GM21723 (cell line): Measurements from ENCODE around the gene FLT3LG.
"Not testable (repeated sequence)": the region's sequence is repeated elsewhere in the genome, so short reads cannot be mapped to it uniquely, and the experiment has no call there.

Source experiments
- ATAC-seq: cut with Tn5 transposase; IDR thresholded peaks from one replicate; pipeline ENCODE4 v1.9.1; 2021; ENCODE audit warnings: mild to moderate bottlenecking, moderate library complexity; ENCODE audit not compliant: unreplicated experiment

The FLT3LG gene

DNA sequence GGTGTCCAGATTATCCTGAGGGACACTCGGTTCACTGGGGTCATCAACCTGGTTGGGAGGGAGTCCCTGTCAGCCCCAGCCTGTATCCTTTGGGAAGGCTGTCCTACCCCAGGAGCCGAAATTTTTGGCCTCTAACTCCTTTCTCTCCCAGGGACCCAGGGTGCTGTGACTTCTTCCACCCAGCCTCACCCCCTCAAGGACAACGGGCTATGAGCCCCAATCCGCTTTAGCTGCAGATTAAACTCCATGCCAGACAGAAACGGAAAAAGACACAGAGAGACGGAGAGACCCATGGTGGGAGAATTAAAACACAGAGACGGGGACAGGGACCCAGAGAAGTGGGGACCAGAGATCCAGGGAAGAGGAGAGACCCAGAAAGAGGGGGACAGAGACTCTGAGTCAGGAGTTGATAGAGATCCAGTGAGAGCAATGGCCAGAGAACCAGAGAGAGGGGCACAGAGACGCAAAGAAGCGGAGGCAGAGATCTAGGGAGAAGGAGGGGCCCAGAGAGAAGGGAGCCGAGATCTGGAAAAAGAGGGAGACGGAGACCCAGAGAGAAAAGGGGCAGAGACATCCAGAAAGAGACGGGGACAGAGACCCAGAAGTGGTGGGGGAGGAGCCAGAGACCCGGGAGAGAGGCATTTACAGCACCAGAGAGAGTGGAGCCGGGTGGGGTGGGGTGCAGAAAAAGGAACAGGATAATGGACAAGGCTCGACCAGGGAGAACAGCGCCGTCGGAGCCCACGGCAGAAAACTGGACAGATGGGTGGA, 33.4 kb upstream of the FLT3LG start:
- no peak for ATAC-seq

DNA sequence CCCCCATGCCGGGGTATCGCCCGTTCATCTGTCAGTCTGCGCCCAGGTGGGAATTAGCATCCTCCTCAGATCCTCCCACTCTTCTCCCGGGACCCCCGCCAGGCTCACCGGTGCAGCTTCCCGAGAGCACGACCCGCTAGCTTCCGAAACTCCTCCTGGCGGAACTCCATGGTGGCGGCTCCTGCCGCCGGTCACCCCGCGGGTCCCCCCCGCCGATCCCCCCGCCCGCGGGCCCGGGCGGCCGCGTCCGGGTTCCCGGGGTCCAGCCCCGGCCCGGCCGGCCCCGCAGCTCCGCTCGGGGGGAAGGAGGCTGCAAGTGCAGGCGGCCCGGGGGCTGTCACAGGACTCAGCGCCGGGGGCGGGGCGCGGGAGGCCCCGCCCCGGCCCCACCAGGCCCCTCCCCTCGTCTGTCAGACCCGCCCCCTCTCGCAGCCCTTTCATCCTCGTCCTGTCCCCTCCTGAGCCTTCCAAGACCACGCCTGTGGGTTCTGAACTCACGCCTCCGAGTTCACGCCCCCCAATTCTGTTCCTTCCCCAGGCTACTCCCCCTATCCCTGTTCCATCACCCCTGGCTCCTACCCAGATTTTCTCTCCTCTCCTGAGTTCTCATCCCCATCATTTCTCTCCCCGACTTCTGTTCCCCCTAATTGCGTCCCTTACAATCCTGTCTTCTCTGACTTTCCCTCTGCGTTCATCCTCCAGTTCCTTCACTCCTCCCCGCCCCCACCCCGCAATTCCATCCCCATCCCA, 32.6 kb upstream of the FLT3LG start, which contains the start of gene SLC17A7:
Gene SLC17A7, minus strand, starts transcription at position 318 of the 750 bp plus-strand sequence. Its CDS starts 148 bp downstream, at position 170.
- no peak for ATAC-seq

DNA sequence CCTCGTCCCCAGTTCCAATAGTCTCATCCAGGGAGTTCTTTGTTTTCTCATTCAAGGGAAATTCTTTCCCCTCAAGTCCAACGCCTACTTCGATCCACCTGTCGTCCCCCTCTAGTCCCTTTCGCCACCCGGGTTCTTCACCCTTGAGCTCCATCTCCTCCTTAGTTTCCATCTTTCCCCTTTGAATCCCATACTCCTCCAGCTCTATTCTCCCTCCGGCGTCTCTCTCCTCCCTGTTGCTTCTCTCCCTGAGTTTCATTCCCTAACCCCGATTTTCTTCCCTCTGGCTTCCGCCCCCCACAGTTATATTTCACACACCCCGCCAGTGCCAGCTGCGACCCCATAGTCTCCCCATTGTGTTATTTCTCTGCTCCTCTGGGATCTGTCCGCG, 32.1 kb upstream of the FLT3LG start:
- ATAC-seq: no peak

- no peak for ATAC-seq
Measured at GRCh38 chr19:49442354-49442753, 31.7 kb upstream of the FLT3LG start.

DNA sequence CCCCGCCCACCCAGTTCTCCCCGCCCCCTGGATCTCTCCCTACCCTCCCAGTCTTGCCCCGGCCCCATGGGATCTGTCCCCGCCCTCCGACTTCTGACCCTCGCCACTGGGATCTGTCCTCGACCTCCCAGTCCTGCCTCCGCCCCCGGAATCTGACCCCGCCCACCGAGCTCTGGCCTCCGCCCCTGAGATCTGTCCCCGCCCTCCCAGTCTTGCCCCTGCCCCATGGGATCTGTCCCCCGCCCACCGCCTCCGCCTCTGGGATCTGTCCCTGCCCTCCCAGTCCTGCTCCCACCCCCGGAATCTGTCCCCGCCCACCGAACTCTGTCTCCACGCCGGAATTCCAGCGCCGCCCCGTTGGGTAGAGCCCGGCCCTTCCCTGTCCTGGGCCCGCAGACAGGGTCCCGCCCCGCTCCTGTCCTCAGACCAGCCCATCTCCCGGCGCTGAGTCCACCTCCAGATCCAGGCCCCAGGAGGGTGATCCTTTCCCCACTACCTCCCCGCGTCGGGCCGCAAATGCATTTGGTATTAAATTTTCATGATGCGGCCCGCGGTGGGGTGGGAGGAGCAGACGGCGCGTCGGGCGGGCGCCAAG, 31.1 kb upstream of the FLT3LG start:
- peak; percentile 12 for ATAC-seq

- ATAC-seq: peak; percentile 71
Measured at GRCh38 chr19:49443366-49444099, 30.5 kb upstream of the FLT3LG start.

DNA sequence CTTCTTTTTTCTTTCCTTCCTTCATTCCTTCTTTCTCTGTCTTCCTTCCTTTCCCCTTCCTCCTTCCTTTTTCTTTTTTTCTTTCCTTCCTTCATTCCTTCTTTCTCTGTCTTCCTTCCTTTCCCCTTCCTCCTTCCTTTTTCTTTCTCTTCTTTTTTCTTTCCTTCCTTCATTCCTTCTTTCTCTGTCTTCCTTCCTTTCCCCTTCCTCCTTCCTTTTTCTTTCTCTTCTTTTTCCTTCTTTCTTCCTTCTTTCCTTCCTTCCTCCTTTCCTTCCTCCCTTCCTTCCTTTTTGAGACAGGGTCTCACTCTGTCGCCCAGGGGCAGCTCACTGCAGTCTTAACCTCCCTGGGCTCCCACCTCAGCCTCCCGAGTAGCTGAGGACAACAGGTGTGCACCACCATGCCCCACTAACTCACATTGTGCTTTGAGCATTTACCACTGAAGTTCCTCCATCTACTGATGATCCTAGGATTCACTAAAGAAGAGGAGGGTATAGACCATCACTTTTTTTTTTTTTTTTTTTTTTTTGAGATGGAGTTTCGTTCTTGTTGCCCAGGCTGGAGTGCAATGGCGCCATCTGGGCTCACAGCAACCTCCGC, 29.8 kb upstream of the FLT3LG start:
- ATAC-seq: not testable (repeated sequence)

DNA sequence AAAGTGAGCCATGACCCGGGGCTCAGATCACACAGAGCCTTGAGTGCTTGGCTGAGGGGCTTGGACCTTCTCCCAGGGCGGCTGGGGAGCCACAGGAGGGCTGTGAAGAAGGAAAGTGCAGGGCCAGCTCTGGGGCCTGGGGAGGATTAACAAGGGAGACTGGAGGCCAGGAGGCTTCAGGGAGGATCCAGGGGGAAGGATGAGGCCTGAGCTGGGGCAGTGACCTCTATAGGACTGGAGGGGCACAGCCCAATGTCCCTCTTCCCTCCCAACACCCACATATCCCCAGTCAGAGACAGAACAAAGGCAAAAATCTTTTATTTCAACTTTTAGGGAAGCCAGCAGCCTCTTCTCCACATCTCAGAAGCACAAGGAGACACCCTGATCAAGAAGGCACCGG, 28.0 kb upstream of the FLT3LG start:
- ATAC-seq: no peak

GRCh38 chr19:49447485-49448431, 26.3 kb upstream of the FLT3LG start:
- ATAC-seq: no peak

GRCh38 chr19:49448432-49448786, 25.6 kb upstream of the FLT3LG start:
- ATAC-seq: no peak

- no peak for ATAC-seq
Measured at GRCh38 chr19:49450405-49450804, 23.6 kb upstream of the FLT3LG start.

GRCh38 chr19:49451430-49452181, 22.4 kb upstream of the FLT3LG start, which contains the start of gene PIH1D1:
TSS of gene PIH1D1 (minus strand) at chr19:49451814. CDS start at chr19:49451574, 240 bp downstream.
- ATAC-seq: peak; percentile 56

DNA sequence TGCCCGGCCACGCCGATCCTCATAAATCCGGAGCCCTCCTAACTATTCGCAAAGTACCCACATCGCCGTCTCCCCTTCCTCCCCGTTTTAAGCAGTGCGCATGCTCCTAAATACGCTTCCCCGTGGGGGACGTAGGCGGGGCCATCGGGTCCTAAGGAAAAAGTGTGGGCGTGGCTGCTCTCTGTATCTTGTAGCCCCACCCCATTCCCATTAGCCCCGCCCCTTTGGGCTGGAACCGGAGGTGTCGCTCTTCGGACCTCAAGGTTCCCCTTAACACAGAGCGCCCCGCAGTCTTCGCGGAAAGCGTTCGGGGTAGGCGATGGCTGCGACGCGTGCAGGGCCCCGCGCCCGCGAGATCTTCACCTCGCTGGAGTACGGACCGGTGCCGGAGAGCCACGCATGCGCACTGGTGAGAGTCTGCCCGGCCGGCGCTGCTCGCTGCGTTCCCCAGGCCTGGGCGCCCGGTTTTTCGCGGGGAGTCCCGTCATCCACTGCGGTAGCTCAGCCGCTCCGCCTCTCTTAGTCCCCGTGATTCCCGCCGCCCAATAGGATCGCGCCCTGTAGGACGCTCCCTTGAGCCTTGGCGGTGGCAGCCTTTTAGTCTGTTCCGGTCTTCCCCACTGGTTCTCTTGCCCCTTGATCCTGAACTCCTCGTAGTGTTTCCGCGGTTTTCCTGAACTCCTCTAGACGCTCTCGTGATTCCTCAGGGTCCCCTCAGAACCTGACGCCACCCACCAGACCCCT, 20.8 kb upstream of the FLT3LG start, which contains the start of gene ALDH16A1:
Gene ALDH16A1, plus strand, starts transcription at position 213 of the 744 bp plus-strand sequence. Its CDS starts 107 bp downstream, at position 320.
- peak; percentile 79 for ATAC-seq

DNA sequence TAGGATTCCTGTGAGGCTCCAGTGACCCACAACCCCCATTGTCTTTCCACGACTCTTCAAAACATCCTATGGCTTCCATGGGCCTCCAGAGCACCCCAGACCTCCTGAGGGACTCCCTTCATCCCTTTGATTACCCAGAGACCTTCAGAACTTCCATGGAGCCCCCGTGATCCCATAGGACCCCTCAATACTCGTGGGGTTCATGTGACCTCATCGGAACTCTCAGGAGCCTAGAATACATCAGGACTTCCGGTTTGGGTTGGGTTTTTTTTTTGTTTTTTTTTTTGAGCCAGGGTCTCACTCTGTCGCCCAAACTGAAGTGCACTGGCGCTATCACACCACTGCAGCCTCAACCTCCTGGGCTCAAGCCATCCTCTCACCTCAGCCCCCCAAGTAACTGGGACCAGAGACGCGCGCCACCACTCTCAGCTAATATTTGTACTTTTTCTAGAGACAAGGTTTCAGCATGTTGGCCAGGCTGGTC, 20.2 kb upstream of the FLT3LG start:
- no peak for ATAC-seq

- no peak for ATAC-seq
Measured at GRCh38 chr19:49455773-49456172, 18.2 kb upstream of the FLT3LG start.

GRCh38 chr19:49456326-49456725, 17.7 kb upstream of the FLT3LG start:
- ATAC-seq: no peak

- no peak for ATAC-seq
Measured at GRCh38 chr19:49458567-49458903, 15.5 kb upstream of the FLT3LG start.

GRCh38 chr19:49459388-49459787, 14.6 kb upstream of the FLT3LG start:
- no peak for ATAC-seq
